Cardiac muscle cell (in vitro differentiated cells and primary cell): Measurements from ENCODE around the gene CPNE5. TPM values are rescaled to one million over a fixed set of nuclear protein-coding genes. Genes with fewer than 3 reads are reported as not detected.
A peak's percentile ranks its signal among the peaks of the same experiment; 100 is the strongest.

Source experiments
- DNase-seq, 2 donors: peaks; one replicate each; pipeline versions ENCODE4 v3.0.0 to v3.0.0-alpha.2; 2010 to 2017; ENCODE audit warnings: low read depth in 1 of 2, low spot score in 1 of 2
- H3K27ac ChIP-seq: fragments of 200-600 bp; sonication (generic); 2 replicates; pipeline ENCODE4 v1.5.1; 2016
- H3K27me3 ChIP-seq: fragments of 200-600 bp; sonication (generic); 2 replicates; pipeline ENCODE4 v1.6.0; 2016; ENCODE audit warnings: control low read depth
- H3K36me3 ChIP-seq: fragments of 200-600 bp; sonication (generic); 2 replicates; pipeline ENCODE4 v1.5.1; 2016; ENCODE audit warnings: control low read depth
- H3K4me1 ChIP-seq: fragments of 200-600 bp; sonication (generic); 2 replicates; pipeline ENCODE4 v1.8.1; 2017; ENCODE audit warnings: low read depth, mild to moderate bottlenecking, mixed run types
- H3K4me3 ChIP-seq: fragments of 200-600 bp; sonication (generic); 2 replicates; pipeline ENCODE4 v1.5.1; 2016; ENCODE audit warnings: mild to moderate bottlenecking
- H3K9me3 ChIP-seq: fragments of 200-600 bp; sonication (generic); 2 replicates; pipeline ENCODE4 v1.5.1; 2017; ENCODE audit warnings: low read depth, mild to moderate bottlenecking, control low read depth
- CTCF ChIP-seq: IDR thresholded peaks from 2 replicates; pipeline ENCODE4 v1.5.1; 2012; ENCODE audit warnings: low read depth, mild to moderate bottlenecking, low read length
- polyA plus RNA-seq: library from polyadenylated mRNA; unstranded; fragments of >200 nt; fragmentation: Nextera tagmentation; extraction: Ambion mirVana; gene quantifications from 2 replicates; pipeline ENCODE4 v1.2.1, GENCODE V29; 2016
- total RNA-seq: library from RNA; depleted of rRNA; stranded (reverse); fragments of >200 nt; gene quantifications from 2 replicates; pipeline ENCODE4 v1.2.3, GENCODE V29; 2016

CPNE5 gene
- total and polyA plus RNA-seq, 2 experiments from 2014 or later, result 51.6 to 52.1 TPM

DNA sequence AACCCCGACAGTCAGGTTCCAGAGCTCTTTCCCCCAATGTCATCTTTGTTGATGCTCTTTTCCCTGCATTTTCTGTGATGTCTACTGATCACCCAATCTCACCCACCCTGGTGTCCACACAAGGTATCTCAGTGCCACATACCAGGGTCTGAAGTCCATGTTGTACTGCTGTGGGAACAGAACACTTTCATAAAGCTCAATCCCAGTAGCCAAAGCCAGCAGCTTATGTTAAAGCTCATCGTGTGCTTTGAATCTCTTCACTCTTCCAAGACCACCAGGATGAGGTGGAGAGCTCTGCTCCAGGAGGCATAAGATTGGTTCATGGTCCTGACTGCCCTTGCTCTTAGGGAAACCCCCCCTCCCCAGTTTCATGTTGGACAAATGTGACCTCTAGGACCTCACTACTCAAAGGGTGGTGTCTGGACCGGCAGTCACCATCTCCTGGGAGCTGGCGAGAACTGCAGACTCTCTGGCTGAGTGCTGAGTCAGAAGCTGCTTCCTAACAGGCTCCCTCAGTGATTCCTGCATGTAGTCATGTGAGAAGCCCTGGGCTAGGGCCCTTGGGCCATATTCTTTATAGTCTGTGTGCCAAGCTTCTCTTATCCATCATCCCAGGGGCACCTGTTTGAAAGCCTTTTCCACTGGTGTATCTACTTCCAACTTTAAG is 13.4 kb upstream of the CPNE5 start:
- H3K9me3 ChIP-seq, result no peaks in the 10 kb centered on the region
- DNase-seq, result peak in 1 of 2 donors; percentile 79
- TF ChIP-seq CTCF, result no peak
- peaks cover 43% of the 10 kb centered on the region for H3K4me1 ChIP-seq
- H3K27me3 ChIP-seq, result no peaks in the 10 kb centered on the region
- H3K27ac ChIP-seq, result peak overlapping the region; percentile 85
- H3K36me3 ChIP-seq, result peaks cover 12% of the 10 kb centered on the region
- H3K4me3 ChIP-seq, result no peak overlapping the region

- Histone ChIP-seq H3K27me3 (no peaks in the 10 kb centered on the region), H3K27ac (peak overlapping the region; percentile 85), H3K36me3 (peaks cover 10% of the 10 kb centered on the region), H3K4me3 (no peak overlapping the region), H3K4me1 (peaks cover 45% of the 10 kb centered on the region), H3K9me3 (no peaks in the 10 kb centered on the region)
- TF ChIP-seq CTCF, result no peak
- peak in 1 of 2 donors; percentile 86 for DNase-seq
Observed at GRCh38 chr6:36851626-36852025, 12.4 kb upstream of the CPNE5 start.

DNA sequence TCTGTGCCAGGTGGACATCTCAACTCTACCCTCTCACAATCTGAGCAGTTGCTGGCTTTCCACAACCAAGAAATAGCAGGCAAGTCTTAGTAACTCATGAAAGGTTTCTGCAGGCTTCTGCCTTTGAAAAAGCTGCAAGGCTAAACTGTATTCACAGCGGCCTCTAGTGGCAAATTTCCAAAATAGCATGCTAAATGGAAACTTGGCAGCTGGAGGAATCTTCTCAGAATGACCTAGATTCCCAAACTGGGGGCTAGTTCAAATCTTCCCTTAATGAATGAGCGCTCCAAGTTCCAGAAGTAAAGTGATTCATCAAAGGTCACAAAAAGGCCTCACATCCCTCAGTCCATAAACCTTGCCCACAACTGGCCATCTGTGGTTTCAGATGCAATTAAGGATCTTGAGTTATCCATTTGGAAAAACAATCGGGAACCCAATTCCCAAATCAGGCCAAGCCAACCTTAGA is 11.9 kb upstream of the CPNE5 start:
- Histone ChIP-seq H3K4me1 (peaks cover 46% of the 10 kb centered on the region), H3K9me3 (no peaks in the 10 kb centered on the region), H3K4me3 (no peak overlapping the region), H3K27me3 (no peaks in the 10 kb centered on the region), H3K36me3 (peaks cover 10% of the 10 kb centered on the region), H3K27ac (peak overlapping the region; percentile 85)
- DNase-seq, result peak; percentile 87 to 91
- TF ChIP-seq CTCF, result peak; percentile 81

DNA sequence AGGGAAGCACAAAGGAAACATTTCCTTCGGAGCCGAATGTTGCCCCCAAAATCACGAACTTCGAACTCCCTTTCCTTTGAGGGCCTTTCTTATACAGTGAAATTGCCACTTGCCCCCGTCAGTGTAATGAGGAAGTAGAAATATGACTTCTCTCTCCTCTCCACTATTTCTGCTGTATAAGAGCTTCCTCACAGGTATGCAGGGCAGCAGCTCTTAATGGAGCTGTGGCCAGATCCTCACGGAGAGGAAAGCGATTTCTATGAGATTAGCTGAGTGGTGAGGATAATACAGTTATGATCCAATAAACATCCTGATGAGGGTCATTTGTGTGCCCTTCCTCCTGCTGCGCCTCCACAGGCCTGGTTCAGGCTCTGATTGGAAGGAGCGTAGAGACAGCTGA is 10.8 kb upstream of the CPNE5 start:
- H3K9me3 ChIP-seq, result no peaks in the 10 kb centered on the region
- no peak for TF ChIP-seq CTCF
- no peak for DNase-seq
- H3K36me3 ChIP-seq, result peaks cover 9% of the 10 kb centered on the region
- peaks cover 57% of the 10 kb centered on the region for H3K4me1 ChIP-seq
- no peaks in the 10 kb centered on the region for H3K27me3 ChIP-seq
- no peak overlapping the region for H3K4me3 ChIP-seq
- peak overlapping the region; percentile 91 for H3K27ac ChIP-seq

DNA sequence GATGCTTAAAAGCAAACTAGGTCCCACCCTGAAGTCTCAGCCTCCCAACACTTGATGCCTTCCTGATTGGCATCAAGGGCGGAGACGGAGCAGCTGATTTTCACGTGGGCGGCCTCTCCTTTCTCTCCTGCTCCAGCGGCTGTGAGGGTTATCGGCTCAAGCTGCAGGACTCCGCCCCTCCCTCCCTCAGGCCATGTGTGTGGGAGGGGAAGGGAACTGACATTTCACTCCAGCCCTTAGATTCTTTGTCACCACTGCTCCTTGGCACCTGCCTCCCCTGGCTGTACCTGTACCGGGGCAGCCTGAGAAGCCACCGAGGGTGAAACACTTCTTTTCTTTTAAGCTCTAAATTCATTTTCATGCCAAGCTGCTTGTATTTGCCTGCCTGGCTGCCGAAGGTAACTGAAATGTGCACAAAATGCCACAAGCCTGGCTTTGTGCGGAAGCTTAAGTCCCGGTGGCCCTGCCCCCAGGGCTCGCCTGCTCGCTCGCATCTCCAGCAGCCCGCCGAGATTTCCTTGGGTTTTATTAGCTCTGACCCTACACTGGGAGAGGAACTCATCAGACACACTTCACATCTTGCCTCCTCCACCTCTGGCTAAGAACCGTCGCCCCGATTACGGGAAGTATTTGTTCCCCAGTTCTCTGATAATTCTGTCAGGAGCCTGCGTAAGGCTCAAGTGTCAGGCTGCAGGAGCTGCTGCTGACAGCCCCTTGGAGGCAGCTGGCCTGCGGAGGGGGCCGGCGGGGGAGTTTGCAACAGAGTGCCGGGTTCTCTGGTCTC is 9.6 kb upstream of the CPNE5 start:
- H3K27me3 ChIP-seq, result no peaks in the 10 kb centered on the region
- H3K4me1 ChIP-seq, result peaks cover 69% of the 10 kb centered on the region
- peak overlapping the region; percentile 91 for H3K27ac ChIP-seq
- no peak for TF ChIP-seq CTCF
- DNase-seq, result peak; percentile 73 to 87
- H3K4me3 ChIP-seq, result peak overlapping the region; percentile 7
- H3K36me3 ChIP-seq, result no peaks in the 10 kb centered on the region
- no peaks in the 10 kb centered on the region for H3K9me3 ChIP-seq
